ENCODE data around the gene EGFR. TPM values are rescaled to one million over a fixed set of nuclear protein-coding genes. Genes with fewer than 3 reads are reported as not detected.

EGFR gene
- total RNA-seq, 6 experiments from 2014 or later = 59.3 to 127 (median 93.7) TPM

GRCh38 chr7:55132550-55132889 lies 113.7 kb downstream of the EGFR start:
- ATAC-seq = no peak
- no peak overlapping the region for H3K27ac ChIP-seq
- intact Hi-C loops (cut with DNase I) = no loop called here
- H3K4me3 ChIP-seq = no peak overlapping the region
- no peaks in the 10 kb centered on the region for H3K27me3 ChIP-seq
- WGBS (ENCODE audit: insufficient coverage, low coverage, low lambda C conversion rate, missing lambda C conversion rate) = 76% methylated on average over 5 of the region's 5 CpGs
- TF ChIP-seq POLR2A (IDR thresholded peaks at IDR 0.05) (no peak), CTCF (IDR thresholded peaks at IDR 0.05) (no peak)
- peaks cover 0 to 11% (median 0%) of the 10 kb centered on the region in 4 donors for H3K4me1 ChIP-seq
- no peaks in the 10 kb centered on the region for H3K9me3 ChIP-seq
- no peaks in the 10 kb centered on the region for H3K36me3 ChIP-seq
- no peak for DNase-seq

- intact Hi-C loops (cut with DNase I) = no loop called here
- Histone ChIP-seq H3K9me3 (no peaks in the 10 kb centered on the region), H3K27me3 (no peaks in the 10 kb centered on the region), H3K27ac (peak overlapping the region in 1 of 3 donors; percentile 65), H3K4me1 (peaks cover 0 to 7% (median 0%) of the 10 kb centered on the region in 4 donors), H3K4me3 (no peak overlapping the region), H3K36me3 (no peaks in the 10 kb centered on the region)
- 67% methylated on average over 6 of the region's 10 CpGs for WGBS (ENCODE audit: insufficient coverage, low coverage, low lambda C conversion rate, missing lambda C conversion rate)
- TF ChIP-seq CTCF (IDR thresholded peaks at IDR 0.05) (no peak), POLR2A (IDR thresholded peaks at IDR 0.05) (no peak)
- DNase-seq (no peak), ATAC-seq (peak in 2 of 4 donors; percentile 14 to 63)
These were observed 114.2 kb downstream of the EGFR start for GRCh38 chr7:55132890-55133551.

- H3K4me1 ChIP-seq = peaks cover 0 to 7% (median 0%) of the 10 kb centered on the region in 4 donors
- ATAC-seq (peak; percentile 65 to 83 (median 67)), DNase-seq (peak in 1 of 3 donors; percentile 50)
- H3K27me3 ChIP-seq = no peaks in the 10 kb centered on the region
- TF ChIP-seq CTCF (IDR thresholded peaks at IDR 0.05) (no peak), POLR2A (IDR thresholded peaks at IDR 0.05) (no peak)
- H3K9me3 ChIP-seq = no peaks in the 10 kb centered on the region
- no peak overlapping the region for H3K4me3 ChIP-seq
- H3K36me3 ChIP-seq = no peaks in the 10 kb centered on the region
- H3K27ac ChIP-seq = peak overlapping the region in 1 of 3 donors; percentile 65
- intact Hi-C loops (cut with DNase I) = no loop called here
- WGBS (ENCODE audit: insufficient coverage, low coverage, low lambda C conversion rate, missing lambda C conversion rate) = 55% methylated on average over 11 of the region's 16 CpGs
These were observed 115.0 kb downstream of the EGFR start for GRCh38 chr7:55133630-55134358.

GRCh38 chr7:55134359-55134725 lies 115.5 kb downstream of the EGFR start:
- peaks cover 0 to 7% (median 0%) of the 10 kb centered on the region in 4 donors for H3K4me1 ChIP-seq
- ATAC-seq = no peak
- no peak for DNase-seq
- H3K9me3 ChIP-seq = no peaks in the 10 kb centered on the region
- H3K4me3 ChIP-seq = no peak overlapping the region
- no peaks in the 10 kb centered on the region for H3K36me3 ChIP-seq
- no peak overlapping the region for H3K27ac ChIP-seq
- TF ChIP-seq POLR2A (IDR thresholded peaks at IDR 0.05) (no peak), CTCF (IDR thresholded peaks at IDR 0.05) (no peak)
- intact Hi-C loops (cut with DNase I) = no loop called here
- H3K27me3 ChIP-seq = no peaks in the 10 kb centered on the region
- 77% methylated on average over 4 of the region's 4 CpGs for WGBS (ENCODE audit: insufficient coverage, low coverage, low lambda C conversion rate, missing lambda C conversion rate)

Measured in right lobe of liver (tissue), 6 donors.